RWPE2 (cell line): ENCODE results near the gene C6orf132.

Experiments
- ATAC-seq: fragments of 200-7000 bp; cut with Tn5 transposase; 3 replicates; pipeline ENCODE4 v1.9.1; 2021; ENCODE audit warnings: low read depth
- DNase-seq: peaks from one replicate; pipeline ENCODE4 v3.0.0-alpha.2; 2020; ENCODE audit warnings: low spot score
- H3K27ac ChIP-seq: fragments of 450-650 bp; 2 replicates; pipeline ENCODE4 v1.5.1; 2017; ENCODE audit warnings: mild to moderate bottlenecking; ENCODE audit not compliant: poor library complexity, severe bottlenecking
- H3K27me3 ChIP-seq: fragments of 250-450 bp; sonication (Bioruptor Pico); 2 replicates; pipeline ENCODE4 v1.5.1; 2021; ENCODE audit warnings: mild to moderate bottlenecking, moderate library complexity; ENCODE audit not compliant: insufficient read depth, poor library complexity, severe bottlenecking
- H3K36me3 ChIP-seq: fragments of 250-450 bp; sonication (Bioruptor Pico); 2 replicates; pipeline ENCODE4 v1.5.1; 2020; ENCODE audit warnings: low read depth, mild to moderate bottlenecking, moderate library complexity
- H3K4me1 ChIP-seq: fragments of 250-450 bp; sonication (Bioruptor Pico); 2 replicates; pipeline ENCODE4 v1.5.1; 2021; ENCODE audit warnings: mild to moderate bottlenecking, moderate library complexity; ENCODE audit not compliant: insufficient read depth, poor library complexity, severe bottlenecking
- H3K4me3 ChIP-seq: fragments of 250-450 bp; sonication (Bioruptor Pico); 2 replicates; pipeline ENCODE4 v1.5.1; 2021; ENCODE audit warnings: mild to moderate bottlenecking, moderate library complexity; ENCODE audit not compliant: severe bottlenecking
- H3K9me3 ChIP-seq: fragments of 250-450 bp; sonication (Bioruptor Pico); 2 replicates; pipeline ENCODE4 v1.5.1; 2021; ENCODE audit warnings: mild to moderate bottlenecking, moderate library complexity; ENCODE audit not compliant: severe bottlenecking
- TF ChIP-seq, protein P1 (sequence below): fragments of 450-650 bp; IDR thresholded peaks from one replicate; pipeline ENCODE4 v1.5.1; 2017; ENCODE audit warnings: mild to moderate bottlenecking, moderate library complexity; ENCODE audit not compliant: poor library complexity, severe bottlenecking

Gene C6orf132

DNA sequence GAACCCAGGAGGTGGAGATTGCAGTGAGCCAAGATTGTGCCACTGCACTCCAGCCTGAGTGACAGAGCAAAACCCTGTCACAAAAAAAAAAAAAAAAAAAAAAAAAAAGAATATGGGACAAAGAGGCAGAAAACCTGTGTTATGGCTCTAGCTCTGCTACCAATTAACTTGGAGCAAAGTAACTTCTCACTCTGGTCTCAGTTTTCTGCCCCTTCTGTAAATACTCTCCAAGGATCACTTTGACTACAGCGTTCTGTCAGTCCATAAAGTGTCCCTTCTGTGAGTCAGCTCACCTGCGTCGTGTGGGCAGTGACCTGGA, 24.6 kb downstream of the C6orf132 start:
- no peak for DNase-seq
- H3K36me3 ChIP-seq, result peaks cover 39% of the 10 kb centered on the region
- H3K4me1 ChIP-seq, result peaks cover 43% of the 10 kb centered on the region
- no peak overlapping the region for H3K4me3 ChIP-seq
- TF ChIP-seq, protein P1, sequence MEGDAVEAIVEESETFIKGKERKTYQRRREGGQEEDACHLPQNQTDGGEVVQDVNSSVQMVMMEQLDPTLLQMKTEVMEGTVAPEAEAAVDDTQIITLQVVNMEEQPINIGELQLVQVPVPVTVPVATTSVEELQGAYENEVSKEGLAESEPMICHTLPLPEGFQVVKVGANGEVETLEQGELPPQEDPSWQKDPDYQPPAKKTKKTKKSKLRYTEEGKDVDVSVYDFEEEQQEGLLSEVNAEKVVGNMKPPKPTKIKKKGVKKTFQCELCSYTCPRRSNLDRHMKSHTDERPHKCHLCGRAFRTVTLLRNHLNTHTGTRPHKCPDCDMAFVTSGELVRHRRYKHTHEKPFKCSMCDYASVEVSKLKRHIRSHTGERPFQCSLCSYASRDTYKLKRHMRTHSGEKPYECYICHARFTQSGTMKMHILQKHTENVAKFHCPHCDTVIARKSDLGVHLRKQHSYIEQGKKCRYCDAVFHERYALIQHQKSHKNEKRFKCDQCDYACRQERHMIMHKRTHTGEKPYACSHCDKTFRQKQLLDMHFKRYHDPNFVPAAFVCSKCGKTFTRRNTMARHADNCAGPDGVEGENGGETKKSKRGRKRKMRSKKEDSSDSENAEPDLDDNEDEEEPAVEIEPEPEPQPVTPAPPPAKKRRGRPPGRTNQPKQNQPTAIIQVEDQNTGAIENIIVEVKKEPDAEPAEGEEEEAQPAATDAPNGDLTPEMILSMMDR, result no peak
- no peaks in the 10 kb centered on the region for H3K27me3 ChIP-seq
- peak overlapping the region; percentile 52 for H3K27ac ChIP-seq
- no peaks in the 10 kb centered on the region for H3K9me3 ChIP-seq
- ATAC-seq, result no peak

DNA sequence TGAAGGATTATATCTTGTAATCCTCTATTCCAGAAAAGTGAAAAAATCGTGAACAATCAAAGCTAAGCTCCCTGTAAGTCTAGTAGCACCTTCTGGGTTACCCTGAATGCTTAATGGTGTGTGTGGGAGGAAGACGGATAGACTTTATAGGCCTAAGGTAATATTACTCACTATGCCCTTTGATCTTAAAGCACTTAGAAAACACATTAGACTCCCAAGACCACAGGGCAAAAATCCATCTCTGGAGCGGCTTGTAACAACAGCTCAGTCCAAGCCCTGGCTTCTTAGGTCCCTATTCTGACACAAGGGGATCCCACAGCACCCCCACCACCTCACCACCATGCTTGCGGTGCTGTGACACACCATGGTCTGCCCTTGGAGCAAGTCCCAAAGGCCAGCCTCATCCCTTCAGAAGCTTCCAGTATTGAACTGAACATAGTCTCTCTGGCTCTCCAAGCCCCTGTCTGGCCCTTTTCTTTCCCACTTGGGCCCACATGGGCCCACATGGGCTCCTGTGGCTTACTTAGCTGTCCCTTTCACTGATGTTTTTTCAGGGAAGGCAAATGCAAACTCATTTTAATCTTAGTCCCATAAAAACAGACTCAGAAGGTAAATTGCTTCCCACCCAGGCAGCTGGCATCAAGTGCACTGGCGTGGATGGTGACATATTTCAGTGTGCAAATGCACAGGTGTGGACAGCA, 28.3 kb downstream of the C6orf132 start:
- Histone ChIP-seq H3K4me3 (no peak overlapping the region), H3K27ac (peak overlapping the region; percentile 50), H3K4me1 (peaks cover 17% of the 10 kb centered on the region), H3K36me3 (peaks cover 44% of the 10 kb centered on the region), H3K27me3 (no peaks in the 10 kb centered on the region), H3K9me3 (no peaks in the 10 kb centered on the region)
- TF ChIP-seq, protein P1, result no peak
- ATAC-seq, result peak; percentile 67
- no peak for DNase-seq

DNA sequence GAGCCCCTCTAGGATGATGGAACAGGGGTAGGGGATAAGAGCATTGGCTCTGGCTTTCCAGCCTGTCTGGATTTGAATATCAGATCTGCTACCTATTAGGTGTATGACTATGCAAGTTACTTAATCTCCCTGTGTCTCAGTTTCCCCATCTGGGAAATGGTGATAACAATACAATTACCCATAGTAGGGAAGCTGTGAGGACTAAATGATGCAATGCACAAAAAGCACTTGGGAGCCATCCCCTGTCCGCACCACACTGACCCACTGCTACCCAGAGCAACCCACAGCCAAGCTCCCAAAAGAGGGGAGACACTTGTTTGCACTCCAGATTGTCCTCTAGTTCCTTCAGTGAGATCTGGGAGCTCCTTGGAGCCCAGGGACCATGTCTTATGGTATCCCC, 30.1 kb downstream of the C6orf132 start:
- Histone ChIP-seq H3K36me3 (peaks cover 54% of the 10 kb centered on the region), H3K4me3 (no peak overlapping the region), H3K27me3 (no peaks in the 10 kb centered on the region), H3K9me3 (no peaks in the 10 kb centered on the region), H3K4me1 (peaks cover 7% of the 10 kb centered on the region), H3K27ac (no peak overlapping the region)
- ATAC-seq, result no peak
- TF ChIP-seq, protein P1, result no peak
- DNase-seq, result no peak

DNA sequence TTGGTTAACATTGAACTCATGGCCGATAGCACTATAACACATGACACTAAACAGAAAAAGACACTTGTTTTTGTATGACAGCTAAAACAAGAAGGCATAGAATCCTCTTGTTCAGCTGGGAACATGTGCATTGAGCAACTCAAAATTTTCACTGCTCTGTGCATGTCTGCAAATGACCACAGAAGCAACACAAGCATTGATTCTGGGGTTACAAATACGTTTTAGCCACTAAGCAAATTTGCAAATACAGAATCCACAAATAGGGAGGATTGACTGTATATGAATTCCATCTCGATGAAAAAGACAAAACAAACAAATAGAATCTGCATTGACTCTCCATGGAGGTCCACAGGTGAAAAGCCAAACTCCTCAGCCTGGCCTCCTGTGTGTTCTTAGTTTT, 31.7 kb downstream of the C6orf132 start:
- no peak for DNase-seq
- ATAC-seq, result no peak
- Histone ChIP-seq H3K9me3 (no peaks in the 10 kb centered on the region), H3K4me1 (peaks cover 7% of the 10 kb centered on the region), H3K27me3 (no peaks in the 10 kb centered on the region), H3K4me3 (no peak overlapping the region), H3K27ac (no peak overlapping the region), H3K36me3 (peaks cover 52% of the 10 kb centered on the region)
- TF ChIP-seq, protein P1, result no peak

DNA sequence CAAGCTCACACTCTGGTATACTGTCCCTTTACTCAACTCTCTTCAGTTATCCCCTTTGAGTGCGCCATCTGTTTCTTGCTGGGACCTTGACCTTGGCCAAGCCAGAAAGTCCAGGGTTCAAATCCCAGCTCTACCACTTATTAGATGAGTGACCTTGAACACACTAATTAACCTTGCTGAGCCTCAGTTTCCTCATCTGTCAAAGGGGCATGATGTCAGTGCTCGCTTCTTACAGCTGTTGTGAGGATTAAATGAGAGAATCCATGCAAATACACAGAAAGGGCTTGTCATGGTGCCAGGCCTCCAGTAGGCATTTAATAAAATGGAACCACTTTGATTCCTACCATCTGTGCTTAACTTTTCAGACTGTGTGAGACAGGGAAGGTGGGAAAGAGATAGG, 34.3 kb downstream of the C6orf132 start:
- DNase-seq, result no peak
- no peaks in the 10 kb centered on the region for H3K9me3 ChIP-seq
- H3K36me3 ChIP-seq, result peaks cover 56% of the 10 kb centered on the region
- no peaks in the 10 kb centered on the region for H3K27me3 ChIP-seq
- no peak overlapping the region for H3K27ac ChIP-seq
- ATAC-seq, result no peak
- H3K4me3 ChIP-seq, result no peak overlapping the region
- H3K4me1 ChIP-seq, result no peaks in the 10 kb centered on the region
- TF ChIP-seq, protein P1, result no peak
